NCI-H1436 treated with DMSO at 0.1 percent for 48 hours (cell line): Measurements from ENCODE around the gene ADAMTS18.
"Not testable (repeated sequence)": the region's sequence is repeated elsewhere in the genome, so short reads cannot be mapped to it uniquely, and the experiment has no call there.

Source experiments
- DNase-seq: peaks from one replicate; lab custom pipeline; 2025; lab: John Stamatoyannopoulos, UW

ADAMTS18 gene

GRCh38 chr16:77434530-77435271 is at the start of gene ADAMTS18:
Gene ADAMTS18, minus strand, starts transcription at chr16:77435034. Its CDS starts 339 bp downstream, at chr16:77434695.
- DNase-seq, result no peak

GRCh38 chr16:77480681-77481315 is 46.0 kb upstream of the ADAMTS18 start:
- no peak for DNase-seq

- no peak for DNase-seq
Measured at GRCh38 chr16:77472262-77472661, 37.4 kb upstream of the ADAMTS18 start.

GRCh38 chr16:77470851-77471250 is 36.0 kb upstream of the ADAMTS18 start:
- DNase-seq, result no peak

GRCh38 chr16:77469634-77470033 is 34.8 kb upstream of the ADAMTS18 start:
- no peak for DNase-seq

GRCh38 chr16:77468831-77469230 is 34.0 kb upstream of the ADAMTS18 start:
- DNase-seq, result no peak

- no peak for DNase-seq
Measured at GRCh38 chr16:77467821-77468335, 33.0 kb upstream of the ADAMTS18 start.

- not testable (repeated sequence) for DNase-seq
Measured at GRCh38 chr16:77463659-77464058, 28.8 kb upstream of the ADAMTS18 start.

GRCh38 chr16:77462894-77463293 is 28.1 kb upstream of the ADAMTS18 start:
- no peak for DNase-seq

- DNase-seq, result no peak
Measured at GRCh38 chr16:77459534-77460254, 24.9 kb upstream of the ADAMTS18 start.

GRCh38 chr16:77457046-77457445 is 22.2 kb upstream of the ADAMTS18 start:
- no peak for DNase-seq

GRCh38 chr16:77452243-77452642 is 17.4 kb upstream of the ADAMTS18 start:
- no peak for DNase-seq

- DNase-seq, result peak; percentile 86
Measured at GRCh38 chr16:77450790-77451487, 16.1 kb upstream of the ADAMTS18 start.

- no peak for DNase-seq
Measured at GRCh38 chr16:77449208-77449607, 14.4 kb upstream of the ADAMTS18 start.

- no peak for DNase-seq
Measured at GRCh38 chr16:77445324-77445723, 10.5 kb upstream of the ADAMTS18 start.

- no peak for DNase-seq
Measured at GRCh38 chr16:77444147-77444460, 9.3 kb upstream of the ADAMTS18 start.

- DNase-seq, result no peak
Measured at GRCh38 chr16:77443357-77444146, 8.7 kb upstream of the ADAMTS18 start.

GRCh38 chr16:77442078-77442477 is 7.2 kb upstream of the ADAMTS18 start:
- no peak for DNase-seq

GRCh38 chr16:77439106-77439505 is 4.3 kb upstream of the ADAMTS18 start:
- DNase-seq, result no peak

GRCh38 chr16:77437859-77438258 is 3.0 kb upstream of the ADAMTS18 start:
- no peak for DNase-seq

- no peak for DNase-seq
Measured at GRCh38 chr16:77435272-77435820, 512 bp upstream of the ADAMTS18 start.
